GM12874 (cell line): ENCODE results near the gene LHFPL2.

Source experiments
- TF ChIP-seq, protein P1 (sequence below): IDR thresholded peaks from 2 replicates; pipeline ENCODE4 v1.5.1; 2011; ENCODE audit warnings: low read depth, mild to moderate bottlenecking, control low read depth, low read length, moderate library complexity; ENCODE audit not compliant: insufficient read depth

Gene LHFPL2

DNA sequence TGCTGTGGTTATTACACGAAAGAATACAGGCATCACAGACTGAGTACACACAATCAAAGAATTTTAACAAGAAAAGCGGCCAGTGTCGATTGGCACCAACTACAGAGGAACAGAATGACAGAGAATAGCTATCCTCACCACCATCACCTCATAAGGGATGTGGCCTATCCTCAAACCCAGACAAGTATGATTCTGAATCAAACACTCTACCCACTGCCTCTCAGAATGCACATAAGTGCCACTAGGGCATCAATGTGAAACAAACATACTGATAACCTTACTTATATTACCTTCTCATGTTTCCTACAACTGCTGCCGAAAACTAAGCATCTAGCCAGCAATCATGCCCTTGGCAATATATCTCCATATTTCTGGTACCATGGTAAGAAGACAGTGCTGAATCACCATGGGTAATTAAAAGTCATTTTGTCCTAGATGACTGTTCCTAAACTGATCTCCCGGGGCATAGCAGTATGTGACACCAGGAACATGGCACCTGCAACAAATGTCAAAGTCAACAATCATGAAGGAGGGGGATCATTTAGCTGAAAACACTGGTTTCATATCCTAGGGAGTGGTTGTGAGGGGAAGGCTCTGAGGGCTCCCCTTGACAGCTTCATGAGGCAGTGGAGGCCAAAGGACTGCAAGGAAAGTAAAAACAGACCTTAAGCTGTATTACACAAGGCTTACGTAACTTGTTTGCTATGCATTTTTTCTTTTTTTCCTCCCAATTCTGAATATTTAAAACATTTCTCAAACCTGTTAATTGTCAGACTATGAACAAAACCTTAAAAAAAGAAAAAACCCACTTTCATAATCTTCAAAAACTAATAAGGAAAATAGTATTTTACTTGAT lies 88.3 kb downstream of the LHFPL2 start:
- TF ChIP-seq, protein P1, sequence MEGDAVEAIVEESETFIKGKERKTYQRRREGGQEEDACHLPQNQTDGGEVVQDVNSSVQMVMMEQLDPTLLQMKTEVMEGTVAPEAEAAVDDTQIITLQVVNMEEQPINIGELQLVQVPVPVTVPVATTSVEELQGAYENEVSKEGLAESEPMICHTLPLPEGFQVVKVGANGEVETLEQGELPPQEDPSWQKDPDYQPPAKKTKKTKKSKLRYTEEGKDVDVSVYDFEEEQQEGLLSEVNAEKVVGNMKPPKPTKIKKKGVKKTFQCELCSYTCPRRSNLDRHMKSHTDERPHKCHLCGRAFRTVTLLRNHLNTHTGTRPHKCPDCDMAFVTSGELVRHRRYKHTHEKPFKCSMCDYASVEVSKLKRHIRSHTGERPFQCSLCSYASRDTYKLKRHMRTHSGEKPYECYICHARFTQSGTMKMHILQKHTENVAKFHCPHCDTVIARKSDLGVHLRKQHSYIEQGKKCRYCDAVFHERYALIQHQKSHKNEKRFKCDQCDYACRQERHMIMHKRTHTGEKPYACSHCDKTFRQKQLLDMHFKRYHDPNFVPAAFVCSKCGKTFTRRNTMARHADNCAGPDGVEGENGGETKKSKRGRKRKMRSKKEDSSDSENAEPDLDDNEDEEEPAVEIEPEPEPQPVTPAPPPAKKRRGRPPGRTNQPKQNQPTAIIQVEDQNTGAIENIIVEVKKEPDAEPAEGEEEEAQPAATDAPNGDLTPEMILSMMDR, result no peak

DNA sequence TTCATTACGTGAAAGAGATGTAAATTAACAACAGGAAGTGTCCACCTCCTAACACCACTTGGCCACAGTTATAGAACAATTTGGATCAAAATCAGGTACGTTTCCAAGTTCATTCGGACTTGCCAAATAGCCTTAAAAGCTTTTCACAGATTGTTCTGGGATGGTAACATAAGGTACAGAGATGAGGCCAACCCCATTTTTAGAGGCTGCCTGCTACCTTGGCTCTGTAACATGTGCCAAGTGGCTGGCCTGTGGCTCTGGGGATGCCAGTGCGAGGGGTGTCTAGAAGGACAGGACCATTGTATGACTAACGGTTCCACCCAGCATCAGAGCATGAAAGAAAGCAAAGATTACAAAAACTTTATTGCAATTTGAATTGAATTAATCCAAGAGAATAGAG lies 91.0 kb downstream of the LHFPL2 start:
- TF ChIP-seq, protein P1, result no peak

DNA sequence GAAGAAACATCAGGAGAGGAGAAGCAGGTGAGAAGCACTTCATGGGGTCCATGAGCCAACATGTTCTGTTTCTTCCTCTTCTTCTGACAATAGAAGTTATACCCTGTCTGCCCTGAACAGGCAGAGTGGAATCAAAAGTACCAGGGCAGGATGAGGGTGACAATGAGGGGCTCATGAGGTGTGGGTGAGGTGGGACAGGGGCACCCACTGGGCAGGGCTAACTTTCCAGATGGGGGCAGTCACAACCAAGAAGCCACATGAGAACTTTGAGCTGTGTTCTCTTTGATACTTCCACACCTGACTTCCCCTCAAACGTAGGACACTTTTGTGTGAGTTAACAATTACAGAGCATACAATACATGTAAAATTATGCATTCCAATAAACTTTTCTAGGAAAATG lies 92.7 kb downstream of the LHFPL2 start:
- TF ChIP-seq, protein P1, result no peak

DNA sequence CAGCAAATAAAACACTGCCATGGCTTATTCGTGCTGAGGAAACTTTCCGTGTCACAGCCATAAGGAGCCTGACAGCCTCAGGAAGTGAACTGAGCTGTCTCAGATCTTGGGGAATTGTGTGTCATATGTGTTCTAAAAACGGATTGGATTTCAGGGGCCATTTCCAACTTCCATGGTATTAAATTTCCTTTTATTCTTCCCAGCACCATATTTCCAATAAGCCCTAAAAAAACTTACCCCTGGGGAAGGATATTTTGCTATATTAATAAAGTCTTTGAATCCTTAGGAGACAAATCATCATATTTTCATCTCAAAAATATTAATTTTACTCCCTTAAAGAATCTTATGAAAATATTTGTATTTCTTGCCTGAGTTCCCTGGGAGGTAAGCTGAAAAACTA lies 93.9 kb downstream of the LHFPL2 start:
- TF ChIP-seq, protein P1, result no peak

DNA sequence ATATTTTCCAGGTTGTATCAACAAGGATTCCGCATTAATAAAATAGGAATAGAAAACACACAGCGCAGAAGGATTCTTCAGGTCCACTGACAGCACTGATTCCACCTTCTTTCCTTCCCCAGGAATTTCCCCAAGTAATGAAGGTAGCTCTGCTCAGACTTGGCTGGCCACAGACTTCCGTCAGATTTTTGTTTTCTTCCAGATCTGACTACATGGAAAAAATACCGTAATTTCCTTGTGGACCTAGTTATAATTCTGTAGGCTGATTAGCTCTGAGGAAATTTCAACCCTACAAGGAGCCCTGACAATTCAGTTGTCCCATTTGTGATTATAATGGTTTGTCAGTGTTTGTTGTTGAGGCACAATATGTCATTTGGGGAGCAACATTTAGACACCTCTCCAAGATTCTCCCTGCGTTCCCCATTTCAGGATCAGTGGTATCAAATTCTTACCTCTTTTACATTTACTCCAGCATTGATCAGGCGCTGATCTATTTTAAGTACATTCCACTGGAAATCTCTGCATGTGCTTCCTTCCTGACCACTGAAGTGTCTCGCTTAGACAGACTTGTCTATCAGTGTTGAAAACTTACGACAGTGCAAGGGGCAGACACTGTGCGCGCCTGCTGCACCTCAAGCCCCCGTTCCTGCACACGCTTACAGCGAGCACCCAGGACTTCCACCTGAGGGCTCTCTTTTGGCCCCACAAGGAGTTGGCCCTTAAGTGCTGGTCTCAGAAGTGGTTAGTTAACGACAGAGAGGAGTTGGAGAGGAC lies 94.8 kb downstream of the LHFPL2 start:
- TF ChIP-seq, protein P1, result no peak

DNA sequence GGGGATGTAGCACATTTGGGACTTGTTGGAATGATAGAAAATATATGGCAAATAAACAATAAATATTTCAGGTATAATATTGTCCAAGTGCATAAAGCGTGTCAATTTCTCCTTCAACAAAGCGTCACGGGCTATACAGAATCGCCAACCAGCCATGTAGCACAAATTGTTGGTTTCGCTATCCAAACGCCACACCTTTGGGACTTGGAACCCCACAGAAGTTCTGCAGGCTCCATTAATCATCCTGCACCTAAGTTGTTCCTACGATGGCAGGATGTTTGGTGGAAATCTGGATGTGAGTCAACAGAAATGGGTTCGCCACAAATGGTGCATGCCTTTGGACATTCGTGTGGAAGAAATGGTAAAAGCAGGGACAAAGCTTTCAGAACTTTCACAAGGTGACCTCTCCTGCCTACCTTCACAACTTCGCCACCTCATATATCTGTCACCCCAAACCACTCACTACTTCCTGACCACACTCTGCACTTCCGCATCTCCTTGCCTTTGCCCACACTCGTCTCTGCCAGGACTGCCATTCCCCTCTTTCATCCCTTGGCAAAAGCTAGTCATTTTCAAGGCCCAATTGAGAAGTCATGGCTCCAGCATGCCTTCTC lies 95.7 kb downstream of the LHFPL2 start:
- TF ChIP-seq, protein P1, result no peak

DNA sequence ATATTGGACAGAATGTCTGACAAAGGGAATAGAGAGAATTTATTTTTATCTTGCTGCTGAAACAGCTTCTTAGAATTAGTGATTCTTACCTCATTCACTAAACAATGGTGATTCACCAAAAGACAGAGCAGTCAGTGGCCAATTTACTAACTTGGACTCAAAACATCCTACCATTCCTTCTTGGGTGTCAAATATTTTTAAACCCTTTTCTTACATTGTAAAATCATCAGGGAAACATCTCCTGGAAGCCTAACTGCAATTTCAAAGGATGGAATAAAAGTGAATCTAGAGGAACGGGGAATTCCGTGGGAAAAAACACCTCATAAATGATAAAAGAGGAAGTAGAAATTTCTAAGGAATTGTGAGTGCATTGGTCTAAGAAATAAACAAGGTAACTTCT lies 97.7 kb downstream of the LHFPL2 start:
- TF ChIP-seq, protein P1, result no peak
